Smooth muscle cell (in vitro differentiated cells): ENCODE measurements around the gene ADAMTS19. TPM values are rescaled to one million over a fixed set of nuclear protein-coding genes. Genes with fewer than 3 reads are reported as not detected.

Source experiments
- DNase-seq: peaks from one replicate; lab custom pipeline; 2025; ENCODE audit not compliant: unreplicated experiment; lab: John Stamatoyannopoulos, UW
- H2AFZ ChIP-seq: fragments of 200-600 bp; sonication (generic); 2 replicates; pipeline ENCODE4 v1.6.0; 2016; ENCODE audit warnings: antibody characterized with exemption, low read depth, mild to moderate bottlenecking
- H3F3A ChIP-seq: fragments of 200-600 bp; sonication (generic); 2 replicates; pipeline ENCODE4 v1.6.0; 2017; ENCODE audit warnings: antibody characterized with exemption, low read depth
- H3K27ac ChIP-seq: fragments of 200-600 bp; sonication (generic); 2 replicates; pipeline ENCODE4 v1.5.1; 2016; ENCODE audit warnings: low read depth, mild to moderate bottlenecking
- H3K27me3 ChIP-seq: fragments of 200-600 bp; sonication (generic); 2 replicates; pipeline ENCODE4 v1.6.1; 2016; ENCODE audit warnings: low read depth, mild to moderate bottlenecking
- H3K36me3 ChIP-seq: fragments of 200-600 bp; sonication (generic); 2 replicates; pipeline ENCODE4 v1.5.1; 2016; ENCODE audit warnings: low read depth
- H3K4me1 ChIP-seq: fragments of 200-600 bp; sonication (generic); 2 replicates; pipeline ENCODE4 v1.5.1; 2016; ENCODE audit warnings: low read depth
- H3K4me2 ChIP-seq: fragments of 200-600 bp; sonication (generic); 2 replicates; pipeline ENCODE4 v1.6.0; 2016; ENCODE audit warnings: mild to moderate bottlenecking
- H3K4me3 ChIP-seq: fragments of 200-600 bp; sonication (generic); 2 replicates; pipeline ENCODE4 v1.5.1; 2016; ENCODE audit warnings: mild to moderate bottlenecking
- H3K79me2 ChIP-seq: fragments of 200-600 bp; sonication (generic); 2 replicates; pipeline ENCODE4 v1.6.0; 2016; ENCODE audit warnings: low read depth, mild to moderate bottlenecking
- H3K9ac ChIP-seq: fragments of 200-600 bp; sonication (generic); 2 replicates; pipeline ENCODE4 v1.6.0; 2016; ENCODE audit warnings: low read depth
- H3K9me3 ChIP-seq: fragments of 200-600 bp; sonication (generic); replicated peaks from 2 replicates; pipeline ENCODE4 v1.5.1; 2016; ENCODE audit warnings: low read depth
- H4K20me1 ChIP-seq: fragments of 200-600 bp; sonication (generic); 2 replicates; pipeline ENCODE4 v1.6.0; 2016; ENCODE audit warnings: low read depth
- WGBS: methylation state at CpG from one replicate; pipeline ENCODE4 v1.1.7; 2016; ENCODE audit warnings: low lambda C conversion rate; 5-methylcytosine and 5-hydroxymethylcytosine counted together
- polyA plus RNA-seq: library from polyadenylated mRNA; unstranded; fragments of >200 nt; fragmentation: Nextera tagmentation; extraction: Ambion mirVana; gene quantifications from 2 replicates; pipeline ENCODE4 v1.2.1, GENCODE V29; 2016
- total RNA-seq: library from RNA; depleted of rRNA; stranded (reverse); fragments of >200 nt; gene quantifications from 2 replicates; pipeline ENCODE4 v1.2.3, GENCODE V29; 2014
- TF ChIP-seq, protein P1 (sequence below): fragments of 200-600 bp; sonication (generic); IDR thresholded peaks from 2 replicates; pipeline ENCODE4 v1.5.1; 2017; ENCODE audit warnings: borderline replicate concordance, mild to moderate bottlenecking, antibody characterized with exemption; ENCODE audit not compliant: insufficient read depth, poor library complexity, severe bottlenecking

Gene ADAMTS19
- total and polyA plus RNA-seq, 2 experiments from 2014 or later: 4.5 to 4.9 TPM

- Histone ChIP-seq H3K4me2 (no peak overlapping the region), H3K9me3 (no peaks in the 10 kb centered on the region), H3K36me3 (no peaks in the 10 kb centered on the region), H3K4me3 (no peak overlapping the region), H3K79me2 (no peaks in the 10 kb centered on the region), H3K27ac (no peak overlapping the region), H3K9ac (no peak overlapping the region), H3K27me3 (no peaks in the 10 kb centered on the region), H4K20me1 (no peaks in the 10 kb centered on the region), H3K4me1 (no peaks in the 10 kb centered on the region), H3F3A (no peaks in the 10 kb centered on the region), H2AFZ (no peak overlapping the region)
- 64% methylated on average over 3 of the region's 3 CpGs for WGBS
- TF ChIP-seq, protein P1, sequence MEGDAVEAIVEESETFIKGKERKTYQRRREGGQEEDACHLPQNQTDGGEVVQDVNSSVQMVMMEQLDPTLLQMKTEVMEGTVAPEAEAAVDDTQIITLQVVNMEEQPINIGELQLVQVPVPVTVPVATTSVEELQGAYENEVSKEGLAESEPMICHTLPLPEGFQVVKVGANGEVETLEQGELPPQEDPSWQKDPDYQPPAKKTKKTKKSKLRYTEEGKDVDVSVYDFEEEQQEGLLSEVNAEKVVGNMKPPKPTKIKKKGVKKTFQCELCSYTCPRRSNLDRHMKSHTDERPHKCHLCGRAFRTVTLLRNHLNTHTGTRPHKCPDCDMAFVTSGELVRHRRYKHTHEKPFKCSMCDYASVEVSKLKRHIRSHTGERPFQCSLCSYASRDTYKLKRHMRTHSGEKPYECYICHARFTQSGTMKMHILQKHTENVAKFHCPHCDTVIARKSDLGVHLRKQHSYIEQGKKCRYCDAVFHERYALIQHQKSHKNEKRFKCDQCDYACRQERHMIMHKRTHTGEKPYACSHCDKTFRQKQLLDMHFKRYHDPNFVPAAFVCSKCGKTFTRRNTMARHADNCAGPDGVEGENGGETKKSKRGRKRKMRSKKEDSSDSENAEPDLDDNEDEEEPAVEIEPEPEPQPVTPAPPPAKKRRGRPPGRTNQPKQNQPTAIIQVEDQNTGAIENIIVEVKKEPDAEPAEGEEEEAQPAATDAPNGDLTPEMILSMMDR: peak; percentile 71
- no peak for DNase-seq
Measured at GRCh38 chr5:129664336-129664937, 204.3 kb downstream of the ADAMTS19 start.

DNA sequence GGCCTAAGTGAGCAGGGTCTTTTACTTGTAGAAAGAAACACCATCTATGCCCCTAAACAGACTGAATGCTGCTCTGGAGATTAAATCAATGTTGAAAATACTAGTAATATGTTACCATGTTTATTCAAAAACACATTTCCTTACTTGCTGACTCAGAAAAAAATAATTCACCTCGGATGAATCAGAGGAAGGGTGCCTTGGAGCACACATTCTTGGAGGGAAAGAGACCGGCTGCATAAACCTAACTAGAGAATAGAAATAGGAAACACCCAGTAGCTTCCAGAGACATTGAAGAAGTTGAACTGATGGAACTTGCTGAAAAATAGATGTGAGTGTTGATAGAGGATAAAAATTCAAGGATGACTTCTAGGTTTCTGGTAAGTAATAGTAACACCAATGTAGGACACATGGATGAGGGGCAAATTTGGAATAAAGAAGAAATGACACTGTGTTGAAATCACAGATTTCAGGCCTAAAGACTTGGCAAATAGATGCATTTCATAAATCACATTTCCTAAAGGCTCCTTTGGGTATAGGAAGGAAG lies 210.9 kb downstream of the ADAMTS19 start:
- no peaks in the 10 kb centered on the region for H3K9me3 ChIP-seq
- no peak overlapping the region for H2AFZ ChIP-seq
- no peaks in the 10 kb centered on the region for H3K36me3 ChIP-seq
- 57% methylated on average over 2 of the region's 2 CpGs for WGBS
- no peaks in the 10 kb centered on the region for H4K20me1 ChIP-seq
- no peak overlapping the region for H3K4me3 ChIP-seq
- no peak overlapping the region for H3K4me2 ChIP-seq
- peaks cover 12% of the 10 kb centered on the region for H3K4me1 ChIP-seq
- TF ChIP-seq, protein P1: no peak
- no peaks in the 10 kb centered on the region for H3F3A ChIP-seq
- H3K27ac ChIP-seq: no peak overlapping the region
- no peaks in the 10 kb centered on the region for H3K27me3 ChIP-seq
- H3K79me2 ChIP-seq: no peaks in the 10 kb centered on the region
- no peak for DNase-seq
- no peak overlapping the region for H3K9ac ChIP-seq

DNA sequence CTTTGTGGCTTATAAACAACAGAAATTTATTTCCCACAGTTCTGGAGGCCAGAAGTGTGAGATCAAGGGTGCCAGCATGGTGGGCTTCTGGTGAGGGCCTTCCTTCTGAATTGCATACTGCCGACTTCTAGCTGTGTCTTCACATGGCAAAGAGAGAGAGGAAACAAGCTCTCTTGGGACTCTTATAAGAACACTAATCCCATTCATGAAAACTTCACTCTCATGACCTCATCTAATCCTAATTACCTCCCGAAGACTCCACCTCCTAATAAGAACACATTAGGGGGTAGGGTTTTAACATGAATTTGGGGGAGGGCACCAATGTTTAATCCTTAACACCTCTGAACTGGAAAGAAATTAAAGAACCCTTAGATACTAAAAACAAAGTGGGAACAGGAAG lies 211.9 kb downstream of the ADAMTS19 start:
- Histone ChIP-seq H3K9me3 (no peaks in the 10 kb centered on the region), H3K27me3 (no peaks in the 10 kb centered on the region), H3K4me1 (peaks cover 12% of the 10 kb centered on the region), H3K36me3 (no peaks in the 10 kb centered on the region), H2AFZ (no peak overlapping the region), H3K4me3 (no peak overlapping the region), H3K27ac (no peak overlapping the region), H3K4me2 (no peak overlapping the region), H3K9ac (no peak overlapping the region), H3K79me2 (no peaks in the 10 kb centered on the region), H3F3A (no peaks in the 10 kb centered on the region), H4K20me1 (no peaks in the 10 kb centered on the region)
- DNase-seq: no peak
- 88% methylated on average over 2 of the region's 2 CpGs for WGBS
- TF ChIP-seq, protein P1: no peak

DNA sequence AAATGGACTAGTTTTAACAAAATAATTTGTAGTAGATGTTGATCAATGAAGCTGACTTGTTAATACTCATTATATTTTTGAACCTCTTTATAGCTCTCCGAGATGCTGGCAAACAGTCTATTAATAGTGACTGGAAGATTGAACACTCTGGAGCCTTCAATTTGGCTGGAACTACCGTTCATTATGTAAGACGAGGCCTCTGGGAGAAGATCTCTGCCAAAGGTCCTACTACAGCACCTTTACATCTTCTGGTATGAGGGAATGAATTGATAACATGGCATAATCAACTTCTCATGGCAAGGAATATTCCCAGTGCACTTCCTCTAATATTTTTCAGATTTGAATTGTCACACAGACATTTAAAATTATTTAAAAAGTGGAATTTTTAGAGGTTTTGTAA lies 219.6 kb downstream of the ADAMTS19 start:
- no peak overlapping the region for H3K9ac ChIP-seq
- no peaks in the 10 kb centered on the region for H3K36me3 ChIP-seq
- 89% methylated on average over 3 of the region's 3 CpGs for WGBS
- H4K20me1 ChIP-seq: no peaks in the 10 kb centered on the region
- no peaks in the 10 kb centered on the region for H3K79me2 ChIP-seq
- H3K9me3 ChIP-seq: no peaks in the 10 kb centered on the region
- H3K4me1 ChIP-seq: no peaks in the 10 kb centered on the region
- H2AFZ ChIP-seq: no peak overlapping the region
- H3K4me2 ChIP-seq: no peak overlapping the region
- no peaks in the 10 kb centered on the region for H3K27me3 ChIP-seq
- no peak overlapping the region for H3K4me3 ChIP-seq
- no peak for DNase-seq
- TF ChIP-seq, protein P1: no peak
- no peaks in the 10 kb centered on the region for H3F3A ChIP-seq
- H3K27ac ChIP-seq: no peak overlapping the region
